PC-3 (cell line): ENCODE measurements around the gene PRKCE.

ENCODE experiments used
- EZH2 ChIP-seq: fragments of 300-600 bp; sonication (generic); IDR thresholded peaks from one replicate; pipeline ENCODE4 v1.6.1; 2017; ENCODE audit warnings: antibody characterized with exemption, mild to moderate bottlenecking, low read length; ENCODE audit not compliant: unreplicated experiment
- EZH2phosphoT487 ChIP-seq: fragments of 300-600 bp; sonication (generic); IDR thresholded peaks from 2 replicates; pipeline ENCODE4 v1.6.1; 2018; ENCODE audit warnings: mild to moderate bottlenecking, antibody characterized with exemption, low read length, borderline replicate concordance
- TF ChIP-seq, protein P1 (sequence below): fragments of 300-600 bp; sonication (generic); conservative IDR thresholded peaks from 2 replicates; pipeline ENCODE4 v1.5.1; 2017; ENCODE audit warnings: antibody characterized with exemption, low read depth, mild to moderate bottlenecking, low read length

DNA sequence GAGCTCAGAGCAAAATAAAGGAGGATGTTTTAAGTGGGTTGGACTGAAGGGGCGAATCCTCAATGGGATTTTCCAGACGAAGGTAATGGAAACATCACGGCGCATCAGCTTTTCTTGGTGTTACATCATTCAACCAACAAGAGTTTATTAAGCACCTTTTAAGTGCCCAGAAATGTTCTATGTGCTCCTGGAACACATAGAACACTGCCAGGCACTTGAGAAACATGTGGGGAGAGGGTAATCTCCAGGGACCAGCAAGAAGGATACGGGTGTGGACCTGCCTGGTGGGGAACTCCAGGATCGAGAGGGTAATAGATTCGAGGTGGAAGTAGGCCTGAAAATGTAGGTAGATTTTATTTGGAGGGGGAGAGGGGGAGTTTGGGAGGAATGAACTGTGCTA is 168.6 kb downstream of the PRKCE start:
- TF ChIP-seq, protein P1, sequence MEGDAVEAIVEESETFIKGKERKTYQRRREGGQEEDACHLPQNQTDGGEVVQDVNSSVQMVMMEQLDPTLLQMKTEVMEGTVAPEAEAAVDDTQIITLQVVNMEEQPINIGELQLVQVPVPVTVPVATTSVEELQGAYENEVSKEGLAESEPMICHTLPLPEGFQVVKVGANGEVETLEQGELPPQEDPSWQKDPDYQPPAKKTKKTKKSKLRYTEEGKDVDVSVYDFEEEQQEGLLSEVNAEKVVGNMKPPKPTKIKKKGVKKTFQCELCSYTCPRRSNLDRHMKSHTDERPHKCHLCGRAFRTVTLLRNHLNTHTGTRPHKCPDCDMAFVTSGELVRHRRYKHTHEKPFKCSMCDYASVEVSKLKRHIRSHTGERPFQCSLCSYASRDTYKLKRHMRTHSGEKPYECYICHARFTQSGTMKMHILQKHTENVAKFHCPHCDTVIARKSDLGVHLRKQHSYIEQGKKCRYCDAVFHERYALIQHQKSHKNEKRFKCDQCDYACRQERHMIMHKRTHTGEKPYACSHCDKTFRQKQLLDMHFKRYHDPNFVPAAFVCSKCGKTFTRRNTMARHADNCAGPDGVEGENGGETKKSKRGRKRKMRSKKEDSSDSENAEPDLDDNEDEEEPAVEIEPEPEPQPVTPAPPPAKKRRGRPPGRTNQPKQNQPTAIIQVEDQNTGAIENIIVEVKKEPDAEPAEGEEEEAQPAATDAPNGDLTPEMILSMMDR, result no peak
- no peak for TF ChIP-seq EZH2phosphoT487
- no peak for TF ChIP-seq EZH2
